GM12873 (cell line): ENCODE results near the gene SMARCA1.

Experiments used
- TF ChIP-seq, protein P1 (sequence below): IDR thresholded peaks from 2 replicates; pipeline ENCODE4 v1.5.1; 2012; ENCODE audit warnings: low read depth, mild to moderate bottlenecking, moderate library complexity, low read length, control low read depth; ENCODE audit not compliant: insufficient read depth; ENCODE audit errors: missing control alignments

The SMARCA1 gene, protein sequence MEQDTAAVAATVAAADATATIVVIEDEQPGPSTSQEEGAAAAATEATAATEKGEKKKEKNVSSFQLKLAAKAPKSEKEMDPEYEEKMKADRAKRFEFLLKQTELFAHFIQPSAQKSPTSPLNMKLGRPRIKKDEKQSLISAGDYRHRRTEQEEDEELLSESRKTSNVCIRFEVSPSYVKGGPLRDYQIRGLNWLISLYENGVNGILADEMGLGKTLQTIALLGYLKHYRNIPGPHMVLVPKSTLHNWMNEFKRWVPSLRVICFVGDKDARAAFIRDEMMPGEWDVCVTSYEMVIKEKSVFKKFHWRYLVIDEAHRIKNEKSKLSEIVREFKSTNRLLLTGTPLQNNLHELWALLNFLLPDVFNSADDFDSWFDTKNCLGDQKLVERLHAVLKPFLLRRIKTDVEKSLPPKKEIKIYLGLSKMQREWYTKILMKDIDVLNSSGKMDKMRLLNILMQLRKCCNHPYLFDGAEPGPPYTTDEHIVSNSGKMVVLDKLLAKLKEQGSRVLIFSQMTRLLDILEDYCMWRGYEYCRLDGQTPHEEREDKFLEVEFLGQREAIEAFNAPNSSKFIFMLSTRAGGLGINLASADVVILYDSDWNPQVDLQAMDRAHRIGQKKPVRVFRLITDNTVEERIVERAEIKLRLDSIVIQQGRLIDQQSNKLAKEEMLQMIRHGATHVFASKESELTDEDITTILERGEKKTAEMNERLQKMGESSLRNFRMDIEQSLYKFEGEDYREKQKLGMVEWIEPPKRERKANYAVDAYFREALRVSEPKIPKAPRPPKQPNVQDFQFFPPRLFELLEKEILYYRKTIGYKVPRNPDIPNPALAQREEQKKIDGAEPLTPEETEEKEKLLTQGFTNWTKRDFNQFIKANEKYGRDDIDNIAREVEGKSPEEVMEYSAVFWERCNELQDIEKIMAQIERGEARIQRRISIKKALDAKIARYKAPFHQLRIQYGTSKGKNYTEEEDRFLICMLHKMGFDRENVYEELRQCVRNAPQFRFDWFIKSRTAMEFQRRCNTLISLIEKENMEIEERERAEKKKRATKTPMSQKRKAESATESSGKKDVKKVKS

DNA sequence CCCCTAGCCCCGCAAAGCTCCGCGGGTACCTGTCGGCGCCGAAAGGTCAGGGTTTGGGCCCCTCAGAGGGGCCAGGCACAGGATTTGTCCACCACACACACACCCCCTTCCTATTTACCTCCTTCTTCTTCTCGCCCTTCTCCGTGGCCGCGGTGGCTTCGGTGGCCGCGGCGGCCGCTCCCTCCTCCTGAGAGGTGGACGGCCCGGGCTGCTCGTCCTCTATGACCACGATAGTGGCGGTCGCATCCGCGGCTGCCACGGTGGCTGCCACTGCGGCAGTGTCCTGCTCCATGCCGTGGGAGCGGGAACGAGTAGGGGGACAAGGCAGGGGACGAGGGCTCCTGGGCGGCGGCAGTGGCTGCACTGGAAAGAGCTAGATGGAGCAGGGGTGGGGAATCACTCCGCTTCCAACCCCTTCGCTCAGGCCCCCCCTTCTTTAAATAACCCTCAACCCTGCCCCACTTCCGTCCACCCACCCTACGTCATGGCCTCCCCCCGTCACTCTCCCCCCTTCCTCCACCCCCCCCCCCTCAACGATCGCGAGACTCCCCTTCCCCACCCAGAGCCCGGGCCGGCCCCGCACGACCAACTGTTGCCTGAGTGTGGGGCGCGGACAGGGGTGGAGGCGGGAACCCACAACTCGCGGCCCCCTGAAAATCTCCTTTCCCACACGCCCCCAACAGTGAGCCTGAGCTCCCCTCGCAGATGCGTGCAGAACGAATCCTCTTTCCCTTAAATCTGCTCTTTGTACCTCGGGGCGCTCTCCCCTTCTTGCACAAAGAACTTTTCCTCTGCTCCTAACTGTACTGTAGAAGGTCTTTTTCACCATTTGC, at the start of gene SMARCA1:
SMARCA1 (minus strand) TSS at position 412 of the 833 bp plus-strand sequence; CDS start at position 292, 120 bp downstream.
- TF ChIP-seq, protein P1, sequence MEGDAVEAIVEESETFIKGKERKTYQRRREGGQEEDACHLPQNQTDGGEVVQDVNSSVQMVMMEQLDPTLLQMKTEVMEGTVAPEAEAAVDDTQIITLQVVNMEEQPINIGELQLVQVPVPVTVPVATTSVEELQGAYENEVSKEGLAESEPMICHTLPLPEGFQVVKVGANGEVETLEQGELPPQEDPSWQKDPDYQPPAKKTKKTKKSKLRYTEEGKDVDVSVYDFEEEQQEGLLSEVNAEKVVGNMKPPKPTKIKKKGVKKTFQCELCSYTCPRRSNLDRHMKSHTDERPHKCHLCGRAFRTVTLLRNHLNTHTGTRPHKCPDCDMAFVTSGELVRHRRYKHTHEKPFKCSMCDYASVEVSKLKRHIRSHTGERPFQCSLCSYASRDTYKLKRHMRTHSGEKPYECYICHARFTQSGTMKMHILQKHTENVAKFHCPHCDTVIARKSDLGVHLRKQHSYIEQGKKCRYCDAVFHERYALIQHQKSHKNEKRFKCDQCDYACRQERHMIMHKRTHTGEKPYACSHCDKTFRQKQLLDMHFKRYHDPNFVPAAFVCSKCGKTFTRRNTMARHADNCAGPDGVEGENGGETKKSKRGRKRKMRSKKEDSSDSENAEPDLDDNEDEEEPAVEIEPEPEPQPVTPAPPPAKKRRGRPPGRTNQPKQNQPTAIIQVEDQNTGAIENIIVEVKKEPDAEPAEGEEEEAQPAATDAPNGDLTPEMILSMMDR: no peak

DNA sequence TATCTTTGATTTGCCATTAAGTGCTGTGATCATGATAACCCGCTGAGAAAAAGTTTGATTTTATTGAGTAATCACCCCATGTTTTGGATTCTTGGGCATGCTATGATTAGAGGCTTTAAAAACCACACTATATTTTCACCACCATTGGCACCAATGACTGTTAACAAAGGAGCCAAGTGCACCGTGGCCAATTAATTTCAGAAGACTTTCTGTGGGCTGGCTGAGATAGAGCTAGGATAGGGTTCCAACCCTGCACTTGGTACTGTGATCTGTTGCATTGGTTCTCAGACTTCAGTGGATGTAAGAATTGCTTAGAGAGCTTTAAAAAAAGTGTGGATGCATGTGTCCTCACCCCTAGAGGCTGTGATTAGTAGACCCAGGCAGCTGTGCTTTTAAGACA, 49.1 kb upstream of the SMARCA1 start:
- TF ChIP-seq, protein P1: no peak

DNA sequence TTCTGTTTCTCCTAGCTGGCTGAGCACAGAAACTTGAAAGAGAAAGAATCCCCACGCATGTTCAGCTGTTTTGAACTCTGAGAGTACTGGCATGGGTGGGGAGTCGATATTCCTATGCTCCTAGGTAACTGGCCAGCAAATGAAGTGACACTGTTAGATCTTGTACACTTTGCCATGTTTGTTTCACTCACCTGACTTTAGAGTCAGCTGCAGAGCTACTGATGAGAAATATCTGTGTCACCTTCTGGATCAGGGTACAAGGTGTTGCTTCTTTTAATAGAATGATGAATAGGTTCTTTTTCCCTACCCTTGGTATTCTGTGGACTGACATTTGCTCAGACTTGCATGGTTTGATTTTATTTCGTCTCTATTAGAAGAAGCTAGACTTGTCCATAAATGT, 45.1 kb upstream of the SMARCA1 start:
- TF ChIP-seq, protein P1: no peak

DNA sequence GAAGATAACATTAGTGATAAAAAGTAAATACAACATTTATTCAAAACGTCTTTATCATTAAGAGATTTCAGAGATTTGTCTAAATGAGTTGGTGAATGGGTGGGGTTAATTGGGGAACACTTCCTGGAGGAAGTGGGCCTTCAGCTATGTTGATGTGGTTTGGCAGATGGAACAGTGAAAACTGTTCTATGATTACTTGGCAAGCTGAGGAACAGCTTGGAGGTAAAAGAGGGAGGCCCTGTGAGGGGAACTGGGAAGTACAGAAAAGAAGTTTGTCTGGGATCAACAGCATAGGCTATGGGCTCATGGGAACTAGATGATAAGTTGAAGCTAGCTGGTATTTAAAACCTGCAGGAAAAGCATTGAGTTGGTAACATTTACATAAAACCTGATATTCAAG, 42.8 kb upstream of the SMARCA1 start:
- TF ChIP-seq, protein P1: no peak

DNA sequence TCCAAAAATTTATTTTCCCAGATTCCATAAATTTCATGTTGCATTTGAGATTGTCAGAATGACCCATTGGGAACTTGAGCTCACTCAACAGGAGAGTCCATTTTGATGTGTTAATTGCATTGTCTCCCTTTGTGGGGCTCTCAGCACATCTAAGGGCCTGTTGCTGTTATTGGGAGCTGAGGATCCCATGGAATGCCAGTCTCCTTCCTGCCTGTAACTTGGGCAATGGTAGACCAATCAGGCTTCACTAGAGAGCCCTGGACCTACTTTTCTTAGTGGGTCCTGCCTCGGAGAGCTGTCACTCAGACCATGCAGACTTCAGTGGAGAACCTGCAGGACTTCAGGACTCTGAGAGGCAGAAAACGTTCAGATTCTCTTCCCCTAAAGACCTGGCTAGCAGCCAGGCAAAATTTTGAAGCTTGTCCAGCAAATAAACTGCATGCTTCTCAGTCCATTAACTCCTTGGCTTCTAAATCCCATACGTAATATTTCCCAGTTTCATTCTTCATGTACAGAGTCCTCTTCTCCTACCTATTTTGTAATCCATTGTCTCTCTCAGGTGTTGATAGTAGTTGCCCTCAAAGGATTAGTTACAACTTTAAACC, 41.9 kb upstream of the SMARCA1 start:
- TF ChIP-seq, protein P1: no peak

DNA sequence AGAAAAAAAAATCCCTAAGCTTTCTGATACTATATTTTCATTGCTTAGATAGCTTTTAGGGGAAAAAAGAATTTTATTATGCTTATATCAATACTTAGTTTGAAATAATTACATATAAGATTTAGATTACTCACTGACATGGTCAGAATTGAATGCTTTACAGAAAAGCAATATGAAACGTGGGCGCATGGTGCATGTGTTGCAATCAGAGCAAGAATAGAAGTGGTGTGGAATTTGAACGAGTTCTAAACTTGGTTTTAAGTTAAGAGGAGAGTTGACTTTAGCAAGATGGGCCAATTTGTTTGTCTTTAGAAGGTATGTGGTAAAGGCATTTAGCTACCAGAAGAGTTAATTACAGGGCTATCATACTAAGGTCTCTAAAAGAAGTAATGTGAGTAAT, 38.2 kb upstream of the SMARCA1 start:
- TF ChIP-seq, protein P1: no peak
